NCI-H2029 (cell line): ENCODE data around the gene SLC35E4.

Source experiments
- DNase-seq: peaks from one replicate; lab custom pipeline; 2025; lab: John Stamatoyannopoulos, UW

The SLC35E4 gene

DNA sequence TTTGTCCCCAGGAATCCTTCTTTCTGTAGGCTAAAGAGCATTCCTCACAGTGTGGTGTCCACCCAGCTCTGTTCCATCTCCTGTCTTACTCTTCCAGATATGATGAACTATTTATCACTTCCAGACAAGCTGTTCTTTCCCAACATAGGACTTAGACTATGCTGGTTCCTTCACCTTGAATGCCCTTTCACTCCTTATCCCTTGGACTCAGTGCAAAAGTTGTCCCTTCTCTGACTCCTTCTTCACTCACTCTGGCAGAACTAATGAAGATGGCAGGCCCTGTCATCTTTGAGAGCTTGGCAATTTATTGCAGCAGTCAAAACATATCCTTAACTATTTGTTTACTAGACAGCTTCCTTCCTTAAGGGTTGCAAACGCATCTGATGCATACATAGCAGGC, 55.6 kb downstream of the SLC35E4 start:
- no peak for DNase-seq

DNA sequence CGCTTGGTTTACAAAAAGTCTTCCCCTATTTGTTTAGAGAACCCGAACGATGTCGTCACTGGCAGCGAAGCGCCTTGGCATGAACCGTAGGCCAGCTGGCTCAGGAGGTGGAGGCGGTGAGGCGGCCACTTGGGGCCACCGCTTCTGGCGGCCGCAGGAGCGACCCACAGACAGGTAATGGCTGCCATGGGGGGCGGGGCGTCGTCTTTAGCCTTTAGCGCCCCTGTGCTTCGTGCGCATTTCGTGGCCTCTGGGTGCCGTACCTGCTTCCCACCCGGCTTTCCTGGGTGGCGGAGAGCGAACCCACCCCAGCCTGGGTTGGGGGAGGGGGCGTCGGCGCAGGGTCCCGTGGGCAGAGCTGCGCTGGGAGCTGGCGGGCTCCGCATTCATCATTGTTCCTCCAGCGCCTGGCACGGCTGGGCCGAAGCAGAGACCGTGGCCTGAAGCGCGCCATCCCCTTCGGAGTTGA, 58.6 kb downstream of the SLC35E4 start:
- peak; percentile 62 for DNase-seq

DNA sequence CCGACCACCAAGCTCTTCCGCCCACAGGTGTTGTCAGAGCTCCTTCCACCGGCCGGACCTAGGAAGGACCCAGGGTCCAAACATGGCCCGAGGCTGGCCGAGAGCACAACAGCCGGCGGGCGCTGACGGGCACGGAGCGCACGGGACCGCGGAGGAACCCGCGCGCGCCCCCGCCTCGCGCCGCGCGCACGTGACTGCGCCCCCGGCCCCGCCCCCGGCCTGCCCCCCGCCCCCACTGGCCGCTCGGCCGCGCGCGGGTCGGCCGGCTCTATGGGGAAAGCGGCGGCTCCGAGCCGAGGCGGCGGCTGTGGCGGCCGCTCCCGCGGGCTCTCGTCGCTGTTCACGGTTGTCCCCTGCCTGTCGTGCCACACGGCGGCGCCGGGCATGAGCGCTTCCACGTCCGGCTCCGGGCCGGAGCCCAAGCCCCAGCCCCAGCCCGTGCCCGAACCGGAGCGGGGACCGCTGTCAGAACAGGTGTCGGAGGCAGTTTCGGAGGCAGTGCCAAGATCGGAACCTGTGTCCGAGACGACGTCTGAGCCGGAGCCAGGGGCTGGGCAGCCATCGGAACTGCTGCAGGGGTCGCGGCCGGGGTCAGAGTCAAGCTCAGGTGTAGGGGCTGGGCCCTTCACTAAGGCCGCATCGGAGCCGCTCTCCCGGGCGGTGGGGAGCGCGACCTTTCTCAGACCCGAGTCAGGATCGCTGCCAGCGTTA, 59.2 kb downstream of the SLC35E4 start, which contains the start of gene OSBP2:
TSS of gene OSBP2 (plus strand) at position 235 of the 711 bp plus-strand sequence. CDS start at position 271, 36 bp downstream.
- no peak for DNase-seq

GRCh38 chr22:30695351-30695851, 59.8 kb downstream of the SLC35E4 start:
- DNase-seq: no peak

GRCh38 chr22:30695871-30696655, 60.5 kb downstream of the SLC35E4 start:
- no peak for DNase-seq
